CD14-positive monocyte (primary cell): ENCODE results near the gene NUP54. TPM values are rescaled to one million over a fixed set of nuclear protein-coding genes. Genes with fewer than 3 reads are reported as not detected.

Experiments used
- DNase-seq, 3 donors: peaks; one replicate each; pipeline ENCODE4 v3.0.0-alpha.2; 2011 to 2022
- H2AFZ ChIP-seq: 2 replicates; pipeline ENCODE4 v1.6.0; 2012; ENCODE audit warnings: mild to moderate bottlenecking, low read depth, low read length, inconsistent platforms; ENCODE audit not compliant: insufficient read depth, poor library complexity, severe bottlenecking
- H3K27ac ChIP-seq, 2 donors: 1 replicate in 1 of 2; 2 replicates in 1 of 2; pipeline ENCODE4 v1.5.1; 2012 to 2013; ENCODE audit warnings: low read length in 2 of 2, control low read depth in 1 of 2, inconsistent platforms in 1 of 2, low read depth in 1 of 2, mild to moderate bottlenecking in 1 of 2
- H3K27me3 ChIP-seq, 2 donors: one replicate each; pipeline versions ENCODE4 v1.6.0 to v1.6.1; 2011 to 2013; ENCODE audit warnings: low read length in 2 of 2; ENCODE audit not compliant: control insufficient read depth in 2 of 2, insufficient read depth in 2 of 2
- H3K36me3 ChIP-seq, 2 donors: replicated peaks in 1 of 2; 1 replicate in 1 of 2; 2 replicates in 1 of 2; pipeline versions ENCODE4 v1.5.1 to v1.6.1; 2012 to 2013; ENCODE audit warnings: low read length in 2 of 2, control low read depth in 1 of 2, inconsistent platforms in 1 of 2, mild to moderate bottlenecking in 1 of 2; ENCODE audit not compliant: insufficient read depth in 2 of 2, control insufficient read depth in 1 of 2
- H3K4me1 ChIP-seq, 2 donors: 1 replicate in 1 of 2; 2 replicates in 1 of 2; pipeline versions ENCODE4 v1.5.1 to v1.6.1; 2012 to 2013; ENCODE audit warnings: low read length in 2 of 2, control low read depth in 1 of 2, inconsistent platforms in 1 of 2, mild to moderate bottlenecking in 1 of 2, moderate library complexity in 1 of 2; ENCODE audit not compliant: insufficient read depth in 2 of 2, control insufficient read depth in 1 of 2
- H3K4me2 ChIP-seq: replicated peaks from 2 replicates; pipeline ENCODE3; 2012; ENCODE audit warnings: low read length, moderate library complexity, mild to moderate bottlenecking; ENCODE audit not compliant: poor library complexity, severe bottlenecking; ENCODE audit errors: extremely low read depth
- H3K4me3 ChIP-seq, 3 experiments: fragments of 200-600 bp in 1 of 3; sonication (generic) in 1 of 3; replicated peaks in 1 of 3; 1 replicate in 2 of 3; 2 replicates in 1 of 3; pipeline ENCODE4 v1.5.1; 2011 to 2013; ENCODE audit warnings: low read length in 3 of 3, mild to moderate bottlenecking in 3 of 3, control low read depth in 2 of 3, low read depth in 2 of 3, inconsistent platforms in 1 of 3, moderate library complexity in 1 of 3
- H3K79me2 ChIP-seq: 2 replicates; pipeline ENCODE4 v1.6.0; 2012; ENCODE audit warnings: mild to moderate bottlenecking, control low read depth, inconsistent platforms, low read length, moderate library complexity; ENCODE audit not compliant: insufficient read depth
- H3K9ac ChIP-seq: 2 replicates; pipeline ENCODE4 v1.6.0; 2017; ENCODE audit warnings: low read length, mild to moderate bottlenecking; ENCODE audit not compliant: insufficient read depth, poor library complexity, severe bottlenecking
- H3K9me3 ChIP-seq, 2 donors: replicated peaks in 1 of 2; 1 replicate in 1 of 2; 2 replicates in 1 of 2; pipeline versions ENCODE4 v1.5.1 to v1.6.1; 2012 to 2013; ENCODE audit warnings: low read length in 2 of 2, control low read depth in 1 of 2; ENCODE audit not compliant: control insufficient read depth in 1 of 2, insufficient read depth in 1 of 2
- H4K20me1 ChIP-seq: 2 replicates; pipeline ENCODE4 v1.6.0; 2012; ENCODE audit warnings: mild to moderate bottlenecking, low read length, control low read depth, moderate library complexity; ENCODE audit not compliant: insufficient read depth
- H3K27ac Mint-ChIP-seq, 7 donors: one replicate each; pipeline ENCODE4 v1.8.0; 2020; ENCODE audit warnings: mild to moderate bottlenecking in 7 of 7, mixed read lengths in 7 of 7, moderate library complexity in 6 of 7, inconsistent platforms in 2 of 7
- H3K27me3 Mint-ChIP-seq, 3 donors: one replicate each; pipeline ENCODE4 v1.8.0; 2021 to 2022; ENCODE audit warnings: low read depth in 3 of 3, mild to moderate bottlenecking in 3 of 3, mixed read lengths in 3 of 3, moderate library complexity in 3 of 3, inconsistent platforms in 1 of 3
- H3K36me3 Mint-ChIP-seq, 2 donors: one replicate each; pipeline ENCODE4 v1.8.0; 2020; ENCODE audit warnings: mixed read lengths in 2 of 2, inconsistent platforms in 1 of 2, mild to moderate bottlenecking in 1 of 2
- H3K4me1 Mint-ChIP-seq: one replicate; pipeline ENCODE4 v1.8.0; 2020; ENCODE audit warnings: mild to moderate bottlenecking, mixed read lengths
- H3K4me3 Mint-ChIP-seq, 2 donors: one replicate each; pipeline ENCODE4 v1.8.0; 2020; ENCODE audit warnings: mild to moderate bottlenecking in 2 of 2, mixed read lengths in 2 of 2, moderate library complexity in 1 of 2
- H3K9me3 Mint-ChIP-seq, 7 donors: one replicate each; pipeline ENCODE4 v1.8.0; 2020 to 2022; ENCODE audit warnings: mixed read lengths in 7 of 7, mild to moderate bottlenecking in 6 of 7, moderate library complexity in 6 of 7, inconsistent platforms in 2 of 7
- WGBS: methylation state at CpG from one replicate; pipeline ENCODE4 v1.1.5; 2013; ENCODE audit warnings: missing lambda C conversion rate; ENCODE audit not compliant: insufficient coverage; 5-methylcytosine and 5-hydroxymethylcytosine counted together
- intact Hi-C, 2 donors: fragments of 100-400 bp; cut with micrococcal nuclease; formaldehyde crosslinking; loops; one replicate each; pipeline versions ENCODE4 v1.15.0 to v1.15.1; 2023
- polyA plus RNA-seq, 3 donors: library from polyadenylated mRNA; depleted of rRNA in 1 of 3; unstranded in 2 of 3; stranded (reverse) in 1 of 3; fragments of 300-500 nt in 2 of 3; fragments of >200 nt in 1 of 3; fragmentation: Illumina TruSeq in 2 of 3; gene quantifications; 1 replicate in 2 of 3; 2 replicates in 1 of 3; pipeline ENCODE4 v1.2.3, GENCODE V29; 2012 to 2021
- TF ChIP-seq, protein P1 (sequence below): fragments of 200-600 bp; IDR thresholded peaks from one replicate; pipeline ENCODE4 v1.8.0; 2022; ENCODE audit warnings: antibody characterized with exemption, mild to moderate bottlenecking

NUP54 gene
- polyA plus RNA-seq, 3 donors, result 15.0 to 25.0 (median 16.2) TPM

- Mint-ChIP-seq H3K4me1 (peaks cover 20% of the 10 kb centered on the region), H3K4me3 (no peak overlapping the region), H3K27me3 (peaks cover 2 to 6% (median 4%) of the 10 kb centered on the region in 3 donors), H3K36me3 (peaks cover 0 to 2% of the 10 kb centered on the region in 2 donors), H3K9me3 (peaks cover 0 to 4% (median 0%) of the 10 kb centered on the region in 7 donors), H3K27ac (no peak overlapping the region)
- Histone ChIP-seq H2AFZ (no peak overlapping the region), H3K9me3 (no peaks in the 10 kb centered on the region), H3K4me1 (peaks cover 15 to 17% of the 10 kb centered on the region in 2 donors), H3K9ac (no peak overlapping the region), H3K27ac (no peak overlapping the region), H4K20me1 (no peaks in the 10 kb centered on the region), H3K27me3 (no peaks in the 10 kb centered on the region), H3K36me3 (no peaks in the 10 kb centered on the region), H3K4me2 (no peak overlapping the region), H3K79me2 (no peaks in the 10 kb centered on the region), H3K4me3 (no peak overlapping the region)
- DNase-seq, result no peak
- TF ChIP-seq, protein P1, sequence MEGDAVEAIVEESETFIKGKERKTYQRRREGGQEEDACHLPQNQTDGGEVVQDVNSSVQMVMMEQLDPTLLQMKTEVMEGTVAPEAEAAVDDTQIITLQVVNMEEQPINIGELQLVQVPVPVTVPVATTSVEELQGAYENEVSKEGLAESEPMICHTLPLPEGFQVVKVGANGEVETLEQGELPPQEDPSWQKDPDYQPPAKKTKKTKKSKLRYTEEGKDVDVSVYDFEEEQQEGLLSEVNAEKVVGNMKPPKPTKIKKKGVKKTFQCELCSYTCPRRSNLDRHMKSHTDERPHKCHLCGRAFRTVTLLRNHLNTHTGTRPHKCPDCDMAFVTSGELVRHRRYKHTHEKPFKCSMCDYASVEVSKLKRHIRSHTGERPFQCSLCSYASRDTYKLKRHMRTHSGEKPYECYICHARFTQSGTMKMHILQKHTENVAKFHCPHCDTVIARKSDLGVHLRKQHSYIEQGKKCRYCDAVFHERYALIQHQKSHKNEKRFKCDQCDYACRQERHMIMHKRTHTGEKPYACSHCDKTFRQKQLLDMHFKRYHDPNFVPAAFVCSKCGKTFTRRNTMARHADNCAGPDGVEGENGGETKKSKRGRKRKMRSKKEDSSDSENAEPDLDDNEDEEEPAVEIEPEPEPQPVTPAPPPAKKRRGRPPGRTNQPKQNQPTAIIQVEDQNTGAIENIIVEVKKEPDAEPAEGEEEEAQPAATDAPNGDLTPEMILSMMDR, result no peak
- intact Hi-C loops, result no loop called here
- WGBS, result no CpG with 5 or more reads among the region's 2 CpGs
These were observed 59.5 kb downstream of the NUP54 start for GRCh38 chr4:76088719-76089118.

DNA sequence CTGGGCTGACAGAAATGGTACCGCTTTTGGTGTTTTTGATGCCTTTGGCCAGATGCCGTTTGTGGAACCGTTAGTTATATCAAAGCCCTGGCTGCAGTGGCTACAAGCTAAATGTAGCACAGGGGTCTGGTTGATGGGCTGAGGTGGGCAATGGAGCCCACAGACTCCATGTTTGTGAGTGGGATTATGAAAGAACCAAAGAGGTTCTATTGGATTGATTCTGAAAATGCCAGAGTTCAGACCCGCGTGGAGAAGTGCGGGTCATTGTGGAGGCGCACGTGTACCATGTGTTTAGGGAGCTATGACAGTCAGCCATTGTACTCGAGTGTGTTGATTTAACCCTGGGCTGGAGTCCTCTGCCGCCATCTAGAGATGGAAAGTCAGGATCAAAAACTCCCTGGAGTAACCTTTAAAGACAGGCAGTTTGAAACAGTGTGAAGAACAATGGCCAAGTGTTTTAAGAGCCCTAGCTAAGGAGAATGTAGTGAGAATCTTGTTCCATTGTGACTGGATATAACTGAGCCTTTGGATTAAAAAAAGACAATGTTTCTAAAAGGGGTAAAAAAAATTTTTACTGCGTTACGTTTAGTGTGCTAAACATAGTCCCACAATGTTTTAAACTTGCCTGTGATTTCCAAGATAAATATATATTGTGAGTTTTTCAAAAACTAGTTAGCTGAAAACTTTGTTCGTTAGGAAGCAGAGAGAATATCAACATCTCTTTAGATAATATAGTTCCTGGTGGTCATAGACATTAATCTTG, 61.0 kb downstream of the NUP54 start:
- intact Hi-C loops, result no loop called here
- Mint-ChIP-seq H3K27me3 (peaks cover 0 to 4% (median 3%) of the 10 kb centered on the region in 3 donors), H3K9me3 (peaks cover 0 to 4% (median 0%) of the 10 kb centered on the region in 7 donors), H3K36me3 (peaks cover 0 to 2% of the 10 kb centered on the region in 2 donors), H3K27ac (peak overlapping the region in 2 of 7 donors; percentile 19 to 42), H3K4me3 (no peak overlapping the region), H3K4me1 (peaks cover 20% of the 10 kb centered on the region)
- no peaks in the 10 kb centered on the region for H3K36me3 ChIP-seq
- no peaks in the 10 kb centered on the region for H3K27me3 ChIP-seq
- no peaks in the 10 kb centered on the region for H3K79me2 ChIP-seq
- H3K27ac ChIP-seq, result no peak overlapping the region
- no peaks in the 10 kb centered on the region for H4K20me1 ChIP-seq
- WGBS, result 47% methylated on average over 10 of the region's 13 CpGs
- peak overlapping the region; percentile 37 for H2AFZ ChIP-seq
- H3K9me3 ChIP-seq, result no peaks in the 10 kb centered on the region
- H3K4me2 ChIP-seq, result no peak overlapping the region
- peaks cover 15 to 17% of the 10 kb centered on the region in 2 donors for H3K4me1 ChIP-seq
- DNase-seq, result peak; percentile 4 to 41 (median 10)
- no peak overlapping the region for H3K4me3 ChIP-seq
- no peak overlapping the region for H3K9ac ChIP-seq
- TF ChIP-seq, protein P1, result peak; percentile 33
